Measurements from ENCODE around the gene PIEZO1. TPM values are rescaled to one million over a fixed set of nuclear protein-coding genes. Genes with fewer than 3 reads are reported as not detected.

PIEZO1 gene
- total and polyA plus RNA-seq, 9 of the 15 experiments (the other 6 are each of a cell fraction or from before 2014, with no cell fraction given): 3.6 to 432 (median 131) TPM

- TF ChIP-seq RREB1 (CRISPR knock-in tag; IDR thresholded peaks at IDR 0.05) (no peak), KHSRP (IDR thresholded peaks at IDR 0.05) (no peak), NFYB (IDR thresholded peaks at IDR 0.05; ENCODE audit: extremely low read depth, insufficient read length) (no peak), FOXK2 (conservative IDR thresholded peaks at IDR 0.05 in 1 of 2, IDR thresholded peaks at IDR 0.05 in 1 of 2; ENCODE audit: low read depth in 2 of 2) (peak; percentile 79 to 87; a peak in 3 of 4 replicates), TCF3 (CRISPR knock-in tag; IDR thresholded peaks at IDR 0.05) (no peak), ZNF407 (IDR thresholded peaks at IDR 0.05; ENCODE audit: low read depth) (no peak), DEAF1 (CRISPR knock-in tag; IDR thresholded peaks at IDR 0.05) (no peak), EZH2 (IDR thresholded peaks at IDR 0.05; ENCODE audit: borderline replicate concordance, low read depth, low read length) (no peak), DACH1 (IDR thresholded peaks at IDR 0.05; ENCODE audit: partially characterized antibody) (no peak), NCOA6 (IDR thresholded peaks at IDR 0.05) (no peak), ZNF778 (CRISPR knock-in tag; IDR thresholded peaks at IDR 0.05) (no peak)
Observed at GRCh38 chr16:88769617-88770460, 15.2 kb downstream of the PIEZO1 start (continued).
